ENCODE results near the gene HPGD.
"Not testable (repeated sequence)": the region's sequence is repeated elsewhere in the genome, so short reads cannot be mapped to it uniquely, and the experiment has no call there.

Gene HPGD

GRCh38 chr4:174490451-174490961, 31.8 kb downstream of the HPGD start:
- peak; percentile 66 for DNase-seq (ENCODE audit: low read depth)
- TF ChIP-seq CTCF (conservative IDR thresholded peaks at IDR 0.05; ENCODE audit: control insufficient read depth, insufficient read depth, low read depth, low read length) = no peak

GRCh38 chr4:174488368-174488767, 33.9 kb downstream of the HPGD start:
- H3K4me3 ChIP-seq (ENCODE audit: control insufficient read depth, low read depth, low read length); DNase-seq (ENCODE audit: low read depth): not testable (repeated sequence)

More at GRCh38 chr4:174490451-174490961, 31.8 kb downstream of the HPGD start:
- H3K4me3 ChIP-seq (ENCODE audit: control insufficient read depth, low read depth, low read length) = no peak overlapping the region

GRCh38 chr4:174485025-174485424, 37.3 kb downstream of the HPGD start:
- DNase-seq (ENCODE audit: low read depth) = no peak
- no peak for TF ChIP-seq CTCF (conservative IDR thresholded peaks at IDR 0.05; ENCODE audit: control insufficient read depth, insufficient read depth, low read depth, low read length)
- H3K4me3 ChIP-seq (ENCODE audit: control insufficient read depth, low read depth, low read length) = no peak overlapping the region

- TF ChIP-seq CTCF (conservative IDR thresholded peaks at IDR 0.05; ENCODE audit: control insufficient read depth, insufficient read depth, low read depth, low read length) = no peak
- DNase-seq (ENCODE audit: low read depth) = no peak
- H3K4me3 ChIP-seq (ENCODE audit: control insufficient read depth, low read depth, low read length) = no peak overlapping the region
These were observed 38.5 kb downstream of the HPGD start for GRCh38 chr4:174483792-174484191.

- TF ChIP-seq CTCF (conservative IDR thresholded peaks at IDR 0.05; ENCODE audit: control insufficient read depth, insufficient read depth, low read depth, low read length) = no peak
- no peak overlapping the region for H3K4me3 ChIP-seq (ENCODE audit: control insufficient read depth, low read depth, low read length)
- no peak for DNase-seq (ENCODE audit: low read depth)
These were observed 43.1 kb downstream of the HPGD start for GRCh38 chr4:174479140-174479539.

- DNase-seq (ENCODE audit: low read depth) = no peak
- TF ChIP-seq CTCF (conservative IDR thresholded peaks at IDR 0.05; ENCODE audit: control insufficient read depth, insufficient read depth, low read depth, low read length) = no peak
- H3K4me3 ChIP-seq (ENCODE audit: control insufficient read depth, low read depth, low read length) = no peak overlapping the region
These were observed 46.8 kb downstream of the HPGD start for GRCh38 chr4:174475528-174475927.

- no peak overlapping the region for H3K4me3 ChIP-seq (ENCODE audit: control insufficient read depth, low read depth, low read length)
- no peak for DNase-seq (ENCODE audit: low read depth)
- TF ChIP-seq CTCF (conservative IDR thresholded peaks at IDR 0.05; ENCODE audit: control insufficient read depth, insufficient read depth, low read depth, low read length) = no peak
These were observed 47.7 kb downstream of the HPGD start for GRCh38 chr4:174474457-174475075.
